NT2/D1 (cell line): ENCODE data around the gene CD276.

Experiments
- YY1 ChIP-seq: IDR thresholded peaks from 2 replicates; pipeline ENCODE4 v1.6.1; 2011; ENCODE audit not compliant: insufficient read length, insufficient read depth
- ZNF274 ChIP-seq: IDR thresholded peaks from 2 replicates; pipeline ENCODE4 v1.6.1; 2011; ENCODE audit warnings: mild to moderate bottlenecking, low read depth, low read length

DNA sequence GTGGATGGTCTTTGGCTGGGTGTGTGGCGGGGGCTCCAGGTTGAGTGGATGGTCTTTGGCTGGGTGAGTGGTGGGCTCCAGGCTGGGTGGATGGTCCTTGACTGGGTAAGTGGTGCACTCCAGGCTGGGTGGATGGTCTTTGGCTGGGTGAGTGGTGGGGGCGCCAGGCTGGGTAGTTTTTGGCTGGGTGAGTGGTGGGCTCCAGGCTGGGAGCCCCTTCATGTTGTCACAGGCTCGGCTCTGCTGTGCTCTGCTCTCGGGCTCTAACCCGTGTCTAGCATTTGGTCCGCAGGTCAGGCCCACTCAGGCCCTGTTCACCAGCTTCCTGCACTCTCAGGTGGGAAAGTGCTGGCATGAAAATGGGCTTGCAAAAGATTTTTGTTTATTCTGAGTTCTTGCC is 25.1 kb downstream of the CD276 start:
- TF ChIP-seq YY1, result no peak
- no peak for TF ChIP-seq ZNF274
